GM21381 (cell line): ENCODE data around the gene WDFY4.
A peak's percentile ranks its signal among the peaks of the same experiment; 100 is the strongest.

Source experiments
- ATAC-seq: cut with Tn5 transposase; IDR thresholded peaks from one replicate; pipeline ENCODE4 v1.9.1; 2021; ENCODE audit warnings: mild to moderate bottlenecking, moderate library complexity; ENCODE audit not compliant: unreplicated experiment

The WDFY4 gene

GRCh38 chr10:48790457-48791044, 105.9 kb downstream of the WDFY4 start:
- no peak for ATAC-seq

GRCh38 chr10:48791267-48791928, 106.7 kb downstream of the WDFY4 start:
- no peak for ATAC-seq

GRCh38 chr10:48792121-48792520, 107.4 kb downstream of the WDFY4 start:
- no peak for ATAC-seq

- ATAC-seq: no peak
Observed at GRCh38 chr10:48792687-48793096, 108.0 kb downstream of the WDFY4 start.

- ATAC-seq: no peak
Observed at GRCh38 chr10:48794074-48794473, 109.4 kb downstream of the WDFY4 start.

DNA sequence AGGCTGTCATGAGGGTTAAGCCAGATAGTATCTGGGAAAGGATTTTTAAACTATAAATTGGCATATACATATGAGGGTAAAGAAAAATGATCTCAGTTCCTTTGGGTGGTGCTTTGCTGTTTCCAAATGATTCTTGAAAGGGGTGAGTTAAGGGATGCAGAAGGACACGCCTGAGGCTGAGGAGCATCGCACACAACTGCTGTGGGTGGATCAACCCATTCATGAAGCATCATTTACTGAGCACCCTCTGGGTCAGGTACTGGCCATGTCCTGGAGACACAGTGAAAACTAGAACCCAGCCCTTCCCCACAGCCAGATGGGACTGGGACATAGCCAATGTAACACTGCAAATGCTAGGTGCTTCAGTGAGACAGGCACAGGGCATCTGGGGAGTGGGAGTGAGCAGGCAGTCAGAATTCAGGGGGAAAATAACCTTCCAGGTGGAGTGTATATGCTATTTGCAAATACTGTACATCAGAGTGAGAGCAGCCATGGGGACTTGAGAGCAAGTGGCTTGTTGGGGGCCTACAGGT, 112.1 kb downstream of the WDFY4 start:
- no peak for ATAC-seq

GRCh38 chr10:48797830-48798229, 113.2 kb downstream of the WDFY4 start:
- ATAC-seq: no peak

DNA sequence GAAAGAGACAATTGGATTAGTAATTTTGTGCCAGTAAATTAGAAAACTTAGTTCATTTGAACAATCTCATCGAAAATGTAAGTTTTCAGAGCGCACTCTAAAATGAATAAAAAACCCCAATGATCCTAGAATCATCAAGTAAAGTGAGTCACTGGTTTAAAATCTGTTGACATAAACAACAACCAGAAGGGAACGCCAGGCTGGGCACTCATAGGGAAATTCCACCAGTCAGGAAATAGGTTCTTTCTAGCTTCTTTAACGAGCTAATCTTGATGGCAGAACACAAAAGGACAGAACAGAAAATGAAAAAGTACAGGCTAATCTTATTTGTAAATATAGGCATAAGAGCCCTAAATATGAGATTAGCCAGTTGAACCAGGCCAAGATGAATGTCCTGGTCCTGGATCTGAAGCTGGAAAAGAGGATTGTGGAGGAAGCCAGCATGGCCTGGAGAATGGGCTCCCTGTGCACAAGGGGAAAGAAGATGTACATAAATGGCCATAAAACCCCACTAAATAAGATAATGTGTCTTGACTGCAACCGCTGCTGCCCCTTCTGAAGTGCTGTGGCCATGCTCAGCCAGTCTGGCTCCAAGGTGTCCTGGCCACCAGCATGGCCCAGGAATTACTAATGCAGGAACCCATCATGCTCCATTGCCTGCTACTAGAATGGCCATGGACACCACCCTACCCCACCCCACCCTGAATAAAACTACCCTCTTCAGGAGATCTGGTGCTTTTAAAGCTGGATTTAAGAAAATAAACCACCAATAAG, 114.0 kb downstream of the WDFY4 start:
- no peak for ATAC-seq

DNA sequence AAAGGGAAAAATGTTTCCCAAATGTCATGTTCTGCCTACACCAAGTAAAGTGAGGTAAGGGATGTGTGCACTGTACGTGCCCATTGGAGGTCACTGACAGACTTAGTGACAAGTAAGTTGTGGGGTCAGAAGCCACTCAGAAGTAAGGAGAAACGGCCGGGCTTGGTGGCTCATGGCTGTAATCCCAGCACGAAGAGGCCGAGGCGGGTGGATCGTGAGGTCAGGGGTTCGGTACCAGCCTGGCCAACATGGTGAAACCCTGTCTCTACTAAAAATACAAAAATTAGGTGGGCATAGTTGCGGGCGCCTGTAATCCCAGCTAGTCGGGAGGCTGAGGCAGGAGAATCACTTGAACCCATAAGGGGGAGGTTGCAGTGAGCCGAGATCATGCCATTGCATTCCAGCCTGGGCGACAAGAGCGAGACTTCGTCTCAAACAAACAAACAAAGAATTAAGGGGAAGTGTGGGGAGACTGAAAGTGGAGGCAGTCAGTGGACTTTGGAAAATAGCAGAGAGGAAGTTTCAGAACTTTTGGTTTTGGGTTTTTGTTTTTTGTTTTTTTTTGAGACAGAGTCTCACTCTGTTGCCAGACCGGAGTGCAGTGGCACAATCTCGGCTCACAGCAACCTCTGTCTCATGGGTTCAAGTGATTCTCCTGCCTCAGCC, 114.8 kb downstream of the WDFY4 start:
- ATAC-seq: no peak

- ATAC-seq: peak; percentile 31
Observed at GRCh38 chr10:48800007-48800675, 115.5 kb downstream of the WDFY4 start.

DNA sequence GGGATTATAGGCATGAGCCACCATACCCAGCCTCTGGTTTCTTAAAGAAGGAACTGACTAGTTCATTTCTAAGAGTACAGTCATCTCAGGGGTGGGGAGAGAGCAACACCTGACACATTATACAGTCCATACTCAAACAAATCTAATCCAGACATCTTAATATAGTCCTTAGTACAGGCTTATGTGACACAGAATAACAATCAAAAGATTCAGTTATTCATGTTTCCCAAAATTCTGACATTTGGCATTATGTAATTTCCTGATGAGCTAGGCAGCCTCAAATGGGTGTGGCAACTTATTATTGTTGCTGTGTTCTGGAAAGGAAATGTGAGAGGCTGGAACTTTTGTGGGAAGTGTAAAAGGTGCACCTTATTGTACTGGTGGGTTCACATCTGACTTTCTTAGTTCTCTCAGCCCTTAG, 116.3 kb downstream of the WDFY4 start:
- no peak for ATAC-seq

DNA sequence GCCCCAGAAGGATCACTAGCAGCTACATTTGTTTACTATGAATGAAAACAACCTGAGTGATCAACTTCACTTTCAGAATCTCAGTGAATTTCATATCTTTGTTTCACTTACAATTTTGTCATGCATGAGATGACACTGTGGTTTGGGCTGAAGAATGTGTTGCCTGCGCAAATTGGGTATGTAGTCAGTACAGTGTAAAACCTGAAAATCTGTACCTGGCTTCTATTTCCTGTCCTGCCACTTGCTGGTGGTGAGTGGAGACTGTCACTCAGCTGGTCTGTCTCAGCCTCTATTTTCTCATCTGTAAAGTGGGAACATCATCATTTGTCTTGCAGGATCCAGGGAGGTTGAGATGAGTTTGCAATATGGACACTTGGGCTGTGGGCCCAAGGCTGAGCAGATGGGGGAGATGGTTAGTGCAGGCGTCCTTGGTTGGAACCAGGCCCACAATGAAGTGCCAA, 118.0 kb downstream of the WDFY4 start:
- ATAC-seq: peak; percentile 87

- no peak for ATAC-seq
Observed at GRCh38 chr10:48803801-48804584, 119.3 kb downstream of the WDFY4 start.

- ATAC-seq: no peak
Observed at GRCh38 chr10:48804740-48805182, 120.1 kb downstream of the WDFY4 start.

DNA sequence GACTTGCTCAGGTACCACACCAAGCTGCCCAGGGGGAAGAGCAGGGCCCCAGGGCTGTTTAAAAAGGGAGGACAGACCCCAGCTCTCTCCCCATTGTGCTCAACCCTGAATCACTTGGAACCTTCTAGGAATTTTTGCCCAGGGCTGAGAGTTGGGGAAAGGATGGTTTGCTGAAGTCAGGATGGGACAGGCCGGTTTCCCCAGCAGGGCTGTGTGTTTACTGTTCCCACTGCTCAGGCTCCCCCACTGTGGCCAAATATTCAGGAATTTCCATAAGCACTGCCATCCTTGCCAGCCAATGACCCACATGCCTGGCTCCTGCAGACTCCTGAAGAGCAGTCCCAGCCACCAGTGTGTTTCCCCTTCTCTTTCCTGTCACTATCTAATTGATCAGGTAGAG, 120.7 kb downstream of the WDFY4 start:
- ATAC-seq: no peak

GRCh38 chr10:48805848-48806247, 121.2 kb downstream of the WDFY4 start:
- no peak for ATAC-seq

DNA sequence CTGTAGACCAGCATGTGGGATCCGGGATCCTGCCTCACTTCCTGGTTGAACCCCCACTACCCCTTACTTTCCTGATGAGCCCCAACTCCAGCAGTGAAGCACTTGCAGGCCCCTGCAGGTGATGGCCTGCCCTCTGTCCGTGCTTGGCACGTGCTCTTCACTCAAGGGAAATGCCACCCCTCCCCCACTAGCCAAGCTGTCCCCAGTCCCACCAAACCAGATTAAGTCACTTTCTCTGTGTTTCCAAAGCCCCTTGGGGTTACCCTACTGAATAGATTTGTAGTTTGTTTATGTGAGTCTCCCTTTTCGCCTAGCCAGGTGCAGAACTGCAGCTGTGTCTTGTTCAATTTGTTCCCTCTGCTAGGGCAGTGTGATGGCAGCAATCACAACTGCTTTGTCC, 121.7 kb downstream of the WDFY4 start:
- no peak for ATAC-seq

GRCh38 chr10:48807791-48808470, 123.3 kb downstream of the WDFY4 start:
- ATAC-seq: no peak

DNA sequence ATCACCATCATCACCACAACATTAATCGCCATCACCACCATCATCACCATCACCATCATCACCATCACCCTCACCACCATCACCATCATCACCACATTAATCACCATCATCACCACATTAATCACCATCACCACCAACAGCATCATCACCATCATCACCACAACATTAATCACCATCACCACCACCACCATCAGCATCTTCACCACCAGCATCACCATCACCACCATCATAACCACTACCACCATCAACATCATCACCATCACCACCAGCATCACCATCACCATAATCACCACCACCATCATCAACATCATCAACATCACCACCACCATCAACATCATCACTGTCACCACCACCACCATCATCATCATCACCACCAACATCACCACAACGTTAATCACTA, 124.6 kb downstream of the WDFY4 start:
- no peak for ATAC-seq
